ENCODE data around the gene TPST1.

DNA sequence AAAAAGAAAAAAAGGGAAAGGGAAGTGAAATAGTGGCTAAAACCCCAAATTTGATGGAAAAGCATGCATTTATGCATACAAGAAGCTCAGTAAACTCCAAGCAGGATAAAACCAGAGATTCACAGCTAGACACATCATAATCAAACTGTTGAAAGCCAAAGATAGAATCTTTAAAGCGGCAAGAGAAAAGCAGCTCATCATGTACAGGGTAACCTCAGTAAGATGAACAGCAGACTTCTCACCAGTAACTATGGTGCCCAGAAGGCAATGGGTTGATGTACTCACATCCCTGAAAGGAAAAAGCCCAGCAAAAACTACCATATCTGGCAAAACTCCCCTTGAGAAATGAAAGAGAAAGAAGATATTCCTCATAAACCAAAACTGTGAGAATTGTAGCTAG is 60.4 kb downstream of the TPST1 start:
- TF ChIP-seq, protein P1, sequence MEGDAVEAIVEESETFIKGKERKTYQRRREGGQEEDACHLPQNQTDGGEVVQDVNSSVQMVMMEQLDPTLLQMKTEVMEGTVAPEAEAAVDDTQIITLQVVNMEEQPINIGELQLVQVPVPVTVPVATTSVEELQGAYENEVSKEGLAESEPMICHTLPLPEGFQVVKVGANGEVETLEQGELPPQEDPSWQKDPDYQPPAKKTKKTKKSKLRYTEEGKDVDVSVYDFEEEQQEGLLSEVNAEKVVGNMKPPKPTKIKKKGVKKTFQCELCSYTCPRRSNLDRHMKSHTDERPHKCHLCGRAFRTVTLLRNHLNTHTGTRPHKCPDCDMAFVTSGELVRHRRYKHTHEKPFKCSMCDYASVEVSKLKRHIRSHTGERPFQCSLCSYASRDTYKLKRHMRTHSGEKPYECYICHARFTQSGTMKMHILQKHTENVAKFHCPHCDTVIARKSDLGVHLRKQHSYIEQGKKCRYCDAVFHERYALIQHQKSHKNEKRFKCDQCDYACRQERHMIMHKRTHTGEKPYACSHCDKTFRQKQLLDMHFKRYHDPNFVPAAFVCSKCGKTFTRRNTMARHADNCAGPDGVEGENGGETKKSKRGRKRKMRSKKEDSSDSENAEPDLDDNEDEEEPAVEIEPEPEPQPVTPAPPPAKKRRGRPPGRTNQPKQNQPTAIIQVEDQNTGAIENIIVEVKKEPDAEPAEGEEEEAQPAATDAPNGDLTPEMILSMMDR (IDR thresholded peaks at IDR 0.05), result no peak
- TF ChIP-seq POLR2A (IDR thresholded peaks at IDR 0.05), result no peak
